ENCODE data around the gene STAG3.

DNA sequence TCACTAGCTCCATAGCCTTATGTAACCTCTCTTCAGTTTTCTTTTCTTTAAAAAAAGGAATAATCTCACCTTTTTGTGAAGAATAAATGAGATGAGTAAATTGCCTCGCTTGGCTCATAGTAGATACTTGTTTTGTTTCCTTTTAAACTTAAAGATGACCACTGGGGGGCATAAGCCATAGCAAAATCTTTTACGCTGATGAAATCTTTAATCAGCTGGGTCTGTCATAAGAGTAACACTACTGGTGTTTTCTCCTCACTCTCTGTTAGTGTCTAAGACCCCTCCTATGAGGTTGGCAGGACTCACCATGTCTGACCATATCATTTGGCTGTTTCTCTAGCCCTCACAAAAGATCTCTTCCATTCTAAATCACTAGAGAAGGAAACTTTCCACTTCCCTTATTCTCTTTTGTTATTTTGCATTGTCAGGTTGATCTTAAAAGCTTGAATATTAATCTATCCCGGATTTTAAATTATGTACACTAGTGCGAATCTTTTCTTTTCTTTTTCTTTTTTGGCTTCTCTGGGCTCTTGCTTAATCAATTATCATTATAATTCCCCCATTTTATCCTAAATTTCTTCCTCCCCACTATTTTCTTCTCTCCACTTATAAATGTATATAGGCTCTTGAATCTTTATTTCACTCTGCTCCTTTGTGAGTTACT, 12.5 kb downstream of the STAG3 start:
- TF ChIP-seq, protein P1, sequence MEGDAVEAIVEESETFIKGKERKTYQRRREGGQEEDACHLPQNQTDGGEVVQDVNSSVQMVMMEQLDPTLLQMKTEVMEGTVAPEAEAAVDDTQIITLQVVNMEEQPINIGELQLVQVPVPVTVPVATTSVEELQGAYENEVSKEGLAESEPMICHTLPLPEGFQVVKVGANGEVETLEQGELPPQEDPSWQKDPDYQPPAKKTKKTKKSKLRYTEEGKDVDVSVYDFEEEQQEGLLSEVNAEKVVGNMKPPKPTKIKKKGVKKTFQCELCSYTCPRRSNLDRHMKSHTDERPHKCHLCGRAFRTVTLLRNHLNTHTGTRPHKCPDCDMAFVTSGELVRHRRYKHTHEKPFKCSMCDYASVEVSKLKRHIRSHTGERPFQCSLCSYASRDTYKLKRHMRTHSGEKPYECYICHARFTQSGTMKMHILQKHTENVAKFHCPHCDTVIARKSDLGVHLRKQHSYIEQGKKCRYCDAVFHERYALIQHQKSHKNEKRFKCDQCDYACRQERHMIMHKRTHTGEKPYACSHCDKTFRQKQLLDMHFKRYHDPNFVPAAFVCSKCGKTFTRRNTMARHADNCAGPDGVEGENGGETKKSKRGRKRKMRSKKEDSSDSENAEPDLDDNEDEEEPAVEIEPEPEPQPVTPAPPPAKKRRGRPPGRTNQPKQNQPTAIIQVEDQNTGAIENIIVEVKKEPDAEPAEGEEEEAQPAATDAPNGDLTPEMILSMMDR (conservative IDR thresholded peaks at IDR 0.05; ENCODE audit: low read length): peak; percentile 66
- no peak for TF ChIP-seq EZH2phosphoT487 (IDR thresholded peaks at IDR 0.05; ENCODE audit: borderline replicate concordance)
